HepG2 (cell line): Measurements from ENCODE around the gene ZBTB2. TPM values are rescaled to one million over a fixed set of nuclear protein-coding genes. Genes with fewer than 3 reads are reported as not detected.
A peak's percentile ranks its signal among the peaks of the same experiment; 100 is the strongest.

Experiments
- ATF1 ChIP-seq: IDR thresholded peaks from 2 replicates; pipeline ENCODE4 v1.6.1; 2016; ENCODE audit warnings: mild to moderate bottlenecking, control low read depth
- CCAR2 ChIP-seq: fragments of 200-400 bp; formaldehyde crosslinking; optimal IDR thresholded peaks from 2 replicates; pipeline ENCODE3; 2018; ENCODE audit warnings: low read depth, mild to moderate bottlenecking, low read length, moderate library complexity
- ETV5 ChIP-seq: IDR thresholded peaks from 2 replicates; pipeline ENCODE4 v1.6.1; 2018; ENCODE audit warnings: missing biosample characterization, missing genetic modification reagents, inconsistent platforms, borderline replicate concordance
- HCFC1 ChIP-seq: fragments of 150-350 bp; IDR thresholded peaks from 2 replicates; pipeline ENCODE4 v1.6.1; 2014; ENCODE audit warnings: low read depth, low read length
- HHEX ChIP-seq: IDR thresholded peaks from 2 replicates; pipeline ENCODE4 v1.6.1; 2016; ENCODE audit warnings: control low read depth
- HNRNPK ChIP-seq: fragments of 200-400 bp; formaldehyde crosslinking; IDR thresholded peaks from 2 replicates; pipeline ENCODE4 v1.6.1; 2018; ENCODE audit warnings: low read length, low read depth, moderate library complexity, mild to moderate bottlenecking; ENCODE audit not compliant: poor library complexity, severe bottlenecking
- HOXA5 ChIP-seq: sonication (generic); formaldehyde crosslinking; IDR thresholded peaks from 2 replicates; pipeline ENCODE4 v1.4.0; 2020; ENCODE audit warnings: missing genetic modification reagents
- KLF11 ChIP-seq: IDR thresholded peaks from 2 replicates; pipeline ENCODE4 v1.6.1; 2016; ENCODE audit warnings: missing compliant biosample characterization
- MLLT10 ChIP-seq: sonication (generic); formaldehyde crosslinking; IDR thresholded peaks from 2 replicates; pipeline ENCODE4 v1.4.0; 2020; ENCODE audit warnings: missing genetic modification reagents
- POLR2G ChIP-seq: fragments of 200-400 bp; formaldehyde crosslinking; IDR thresholded peaks from 2 replicates; pipeline ENCODE4 v1.6.1; 2018; ENCODE audit warnings: mild to moderate bottlenecking, low read depth, low read length, moderate library complexity
- SCMH1 ChIP-seq: sonication (generic); formaldehyde crosslinking; IDR thresholded peaks from 2 replicates; pipeline ENCODE4 v1.9.0; 2021; ENCODE audit warnings: missing genetic modification reagents, mild to moderate bottlenecking, borderline replicate concordance
- ZNF232 ChIP-seq: sonication (generic); formaldehyde crosslinking; IDR thresholded peaks from 2 replicates; pipeline ENCODE4 v1.4.0; 2020; ENCODE audit warnings: missing genetic modification reagents, borderline replicate concordance
- ZNF296 ChIP-seq: sonication (generic); formaldehyde crosslinking; conservative IDR thresholded peaks from 2 replicates; pipeline ENCODE4 v1.5.0; 2020; ENCODE audit warnings: mild to moderate bottlenecking, missing genetic modification reagents
- ZNF350 ChIP-seq: sonication (generic); formaldehyde crosslinking; IDR thresholded peaks from 2 replicates; pipeline ENCODE4 v1.4.0; 2020; ENCODE audit warnings: mild to moderate bottlenecking, low read depth, missing genetic modification reagents, borderline replicate concordance
- ZNF354B ChIP-seq: sonication (generic); formaldehyde crosslinking; IDR thresholded peaks from 2 replicates; pipeline ENCODE4 v1.8.0; 2022; ENCODE audit warnings: mild to moderate bottlenecking, missing genetic modification reagents
- ZNF644 ChIP-seq: IDR thresholded peaks from 2 replicates; pipeline ENCODE4 v1.6.1; 2016; ENCODE audit warnings: low read depth
- polyA plus RNA-seq, 8 experiments: library from polyadenylated mRNA; depleted of rRNA in 3 of 8; stranded (reverse) in 7 of 8; unstranded in 1 of 8; fragments of >200 nt; fragmentation: Illumina TruSeq in 4 of 8; extraction: Trizol in 4 of 8; gene quantifications; 2 replicates each; pipeline versions ENCODE4 v1.2.1 to v1.2.3, GENCODE V29; 2011 to 2016; ENCODE audit warnings: low read depth in 4 of 8, missing spikeins in 1 of 8, mixed read lengths in 1 of 8; ENCODE audit not compliant: insufficient read depth in 1 of 8
- total RNA-seq, 5 experiments: library from RNA; depleted of rRNA; stranded (reverse); fragments of >200 nt; fragmentation: Illumina TruSeq; extraction: Trizol; gene quantifications; 2 replicates each; pipeline ENCODE4 v1.2.3, GENCODE V29; 2016; ENCODE audit warnings: low read depth in 1 of 5
- TF ChIP-seq, protein P1 (sequence below): sonication (generic); formaldehyde crosslinking; IDR thresholded peaks from 2 replicates; pipeline ENCODE4 v1.4.0; 2020; ENCODE audit warnings: mild to moderate bottlenecking, missing genetic modification reagents
- TF ChIP-seq, protein P2 (sequence below): sonication (generic); formaldehyde crosslinking; IDR thresholded peaks from 2 replicates; pipeline ENCODE4 v1.5.0; 2020; ENCODE audit warnings: missing genetic modification reagents

Gene ZBTB2
- total and polyA plus RNA-seq, 2 of the 13 experiments (the other 11 are each of a cell fraction or from before 2014, with no cell fraction given) = 15.4 to 22.8 TPM

DNA sequence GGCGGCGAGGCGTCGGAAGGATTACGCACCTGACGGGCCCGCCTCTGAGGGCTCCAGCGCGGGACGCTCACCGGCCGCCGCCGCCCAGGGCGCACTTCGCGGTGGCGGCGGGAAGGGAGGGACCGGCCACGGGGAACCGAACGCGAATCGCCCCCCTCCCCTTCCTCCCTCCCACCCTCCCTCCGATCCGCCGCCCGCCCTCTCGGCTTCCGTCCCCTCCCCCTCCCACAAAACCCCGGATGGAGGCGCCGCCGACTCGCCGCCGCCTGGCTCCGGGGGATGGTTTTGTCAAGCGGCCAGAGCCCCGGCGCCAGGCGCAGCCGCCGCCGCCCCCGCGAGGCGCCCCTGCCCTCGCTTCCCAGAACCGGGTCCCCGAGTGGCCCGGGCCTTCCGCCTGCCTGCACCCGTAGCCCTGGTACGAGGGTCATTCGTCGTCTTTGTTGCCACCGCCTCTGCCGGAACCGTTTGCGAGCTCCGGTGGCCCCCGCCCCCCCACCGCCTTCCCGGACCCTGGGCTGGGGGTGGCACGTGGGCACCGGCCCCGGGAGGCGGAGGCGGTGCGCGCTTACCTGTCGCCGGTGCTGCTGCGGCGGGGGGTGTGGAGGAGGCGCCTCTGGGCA is 398 bp downstream of the ZBTB2 start (continued):
- TF ChIP-seq ZNF350 (CRISPR knock-in tag) (no peak), SCMH1 (CRISPR knock-in tag) (no peak), KLF11 (CRISPR knock-in tag) (no peak), HNRNPK (peak; percentile 100), ZNF296 (CRISPR knock-in tag) (no peak), ETV5 (no peak), HOXA5 (CRISPR knock-in tag) (no peak; the same call in 1 of the 2 replicates), ZNF644 (CRISPR knock-in tag) (no peak), ZNF354B (no peak), CCAR2 (no peak), HHEX (no peak), POLR2G (peak; percentile 59), MLLT10 (no peak), ZNF232 (CRISPR knock-in tag) (no peak), HCFC1 (no peak), ATF1 (no peak)
- TF ChIP-seq, protein P1, sequence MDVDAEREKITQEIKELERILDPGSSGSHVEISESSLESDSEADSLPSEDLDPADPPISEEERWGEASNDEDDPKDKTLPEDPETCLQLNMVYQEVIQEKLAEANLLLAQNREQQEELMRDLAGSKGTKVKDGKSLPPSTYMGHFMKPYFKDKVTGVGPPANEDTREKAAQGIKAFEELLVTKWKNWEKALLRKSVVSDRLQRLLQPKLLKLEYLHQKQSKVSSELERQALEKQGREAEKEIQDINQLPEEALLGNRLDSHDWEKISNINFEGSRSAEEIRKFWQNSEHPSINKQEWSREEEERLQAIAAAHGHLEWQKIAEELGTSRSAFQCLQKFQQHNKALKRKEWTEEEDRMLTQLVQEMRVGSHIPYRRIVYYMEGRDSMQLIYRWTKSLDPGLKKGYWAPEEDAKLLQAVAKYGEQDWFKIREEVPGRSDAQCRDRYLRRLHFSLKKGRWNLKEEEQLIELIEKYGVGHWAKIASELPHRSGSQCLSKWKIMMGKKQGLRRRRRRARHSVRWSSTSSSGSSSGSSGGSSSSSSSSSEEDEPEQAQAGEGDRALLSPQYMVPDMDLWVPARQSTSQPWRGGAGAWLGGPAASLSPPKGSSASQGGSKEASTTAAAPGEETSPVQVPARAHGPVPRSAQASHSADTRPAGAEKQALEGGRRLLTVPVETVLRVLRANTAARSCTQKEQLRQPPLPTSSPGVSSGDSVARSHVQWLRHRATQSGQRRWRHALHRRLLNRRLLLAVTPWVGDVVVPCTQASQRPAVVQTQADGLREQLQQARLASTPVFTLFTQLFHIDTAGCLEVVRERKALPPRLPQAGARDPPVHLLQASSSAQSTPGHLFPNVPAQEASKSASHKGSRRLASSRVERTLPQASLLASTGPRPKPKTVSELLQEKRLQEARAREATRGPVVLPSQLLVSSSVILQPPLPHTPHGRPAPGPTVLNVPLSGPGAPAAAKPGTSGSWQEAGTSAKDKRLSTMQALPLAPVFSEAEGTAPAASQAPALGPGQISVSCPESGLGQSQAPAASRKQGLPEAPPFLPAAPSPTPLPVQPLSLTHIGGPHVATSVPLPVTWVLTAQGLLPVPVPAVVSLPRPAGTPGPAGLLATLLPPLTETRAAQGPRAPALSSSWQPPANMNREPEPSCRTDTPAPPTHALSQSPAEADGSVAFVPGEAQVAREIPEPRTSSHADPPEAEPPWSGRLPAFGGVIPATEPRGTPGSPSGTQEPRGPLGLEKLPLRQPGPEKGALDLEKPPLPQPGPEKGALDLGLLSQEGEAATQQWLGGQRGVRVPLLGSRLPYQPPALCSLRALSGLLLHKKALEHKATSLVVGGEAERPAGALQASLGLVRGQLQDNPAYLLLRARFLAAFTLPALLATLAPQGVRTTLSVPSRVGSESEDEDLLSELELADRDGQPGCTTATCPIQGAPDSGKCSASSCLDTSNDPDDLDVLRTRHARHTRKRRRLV (CRISPR knock-in tag) = no peak
- TF ChIP-seq, protein P2, sequence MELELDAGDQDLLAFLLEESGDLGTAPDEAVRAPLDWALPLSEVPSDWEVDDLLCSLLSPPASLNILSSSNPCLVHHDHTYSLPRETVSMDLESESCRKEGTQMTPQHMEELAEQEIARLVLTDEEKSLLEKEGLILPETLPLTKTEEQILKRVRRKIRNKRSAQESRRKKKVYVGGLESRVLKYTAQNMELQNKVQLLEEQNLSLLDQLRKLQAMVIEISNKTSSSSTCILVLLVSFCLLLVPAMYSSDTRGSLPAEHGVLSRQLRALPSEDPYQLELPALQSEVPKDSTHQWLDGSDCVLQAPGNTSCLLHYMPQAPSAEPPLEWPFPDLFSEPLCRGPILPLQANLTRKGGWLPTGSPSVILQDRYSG = no peak
